ENCODE measurements around the gene NDFIP1.

DNA sequence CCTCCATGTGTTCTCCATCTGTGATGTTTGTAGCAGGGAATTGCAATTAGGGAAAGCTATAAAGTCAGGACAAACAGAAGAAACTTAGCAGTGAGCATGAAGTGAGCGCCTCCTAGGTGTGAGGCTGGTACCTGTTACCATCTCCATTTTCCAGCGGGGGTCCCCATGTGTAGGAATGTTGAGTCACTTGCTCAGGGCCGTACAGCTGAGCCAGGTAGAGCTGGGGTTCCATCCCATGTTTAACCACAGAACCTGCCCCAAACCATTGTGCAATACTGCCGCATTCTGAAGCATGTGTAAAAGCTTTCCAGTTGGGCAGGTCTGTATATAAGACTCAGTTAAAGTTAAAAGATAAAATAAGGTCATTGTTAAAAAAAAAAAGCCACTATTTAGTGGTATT, 62.7 kb downstream of the NDFIP1 start:
- TF ChIP-seq EZH2 (IDR thresholded peaks at IDR 0.05; ENCODE audit: insufficient read depth, poor library complexity, severe bottlenecking) (no peak), EZH2phosphoT487 (IDR thresholded peaks at IDR 0.05; ENCODE audit: insufficient read depth, low read depth) (no peak)
